Ovary (tissue), 9 donors: Measurements from ENCODE around the gene MIF4GD. TPM values are rescaled to one million over a fixed set of nuclear protein-coding genes. Genes with fewer than 3 reads are reported as not detected.

Experiments used
- DNase-seq, 5 donors: peaks; one replicate each; pipeline ENCODE4 v3.0.0-alpha.2; 2019 to 2020
- H3K27ac ChIP-seq, 2 donors: fragments of 200-600 bp; one replicate each; pipeline versions ENCODE4 v1.5.1 to v1.8.0; 2019 to 2022
- H3K27me3 ChIP-seq: fragments of 200-600 bp; one replicate; pipeline ENCODE4 v1.8.0; 2022
- H3K36me3 ChIP-seq: fragments of 200-600 bp; sonication (generic); one replicate; pipeline ENCODE4 v1.5.1; 2019
- H3K4me1 ChIP-seq: one replicate; pipeline ENCODE4 v1.8.1; 2013; ENCODE audit warnings: mild to moderate bottlenecking, moderate library complexity; ENCODE audit not compliant: insufficient read depth
- H3K4me3 ChIP-seq: fragments of 200-600 bp; sonication (generic); one replicate; pipeline ENCODE4 v1.5.1; 2017
- H3K9me3 ChIP-seq, 2 donors: fragments of 200-600 bp in 1 of 2; sonication (generic) in 1 of 2; one replicate each; pipeline versions ENCODE4 v1.5.1 to v1.8.1; 2013 to 2019; ENCODE audit warnings: mild to moderate bottlenecking in 1 of 2, moderate library complexity in 1 of 2
- CTCF ChIP-seq, 3 donors: fragments of 450-650 bp in 2 of 3; fragments of 200-600 bp in 1 of 3; IDR thresholded peaks; one replicate each; pipeline versions ENCODE4 v1.5.1 to v1.8.0; 2016 to 2022; ENCODE audit warnings: antibody characterized with exemption in 3 of 3, mild to moderate bottlenecking in 1 of 3
- EP300 ChIP-seq: sonication (generic); formaldehyde crosslinking; IDR thresholded peaks from one replicate; pipeline ENCODE4 v1.6.1; 2017; ENCODE audit warnings: antibody characterized with exemption
- POLR2A ChIP-seq: fragments of 450-650 bp; IDR thresholded peaks from one replicate; pipeline ENCODE4 v1.6.1; 2017; ENCODE audit warnings: antibody characterized with exemption, mild to moderate bottlenecking, moderate library complexity
- WGBS, 3 donors: extraction: QIAGEN DNeasy Blood & Tissue Kit in 1 of 3; methylation state at CpG; one replicate each; pipeline versions ENCODE4 v1.1.5 to v1.1.7; 2013 to 2017; 5-methylcytosine and 5-hydroxymethylcytosine counted together
- intact Hi-C, 4 donors: fragments of 100-400 bp; cut with DNase I; formaldehyde crosslinking; loops; one replicate each; pipeline versions ENCODE4 v1.11.0 to v1.15.1; 2022 to 2023
- polyA plus RNA-seq, 2 donors: library from polyadenylated mRNA; stranded (reverse); fragments of 200-250 nt in 1 of 2; fragments of 350-450 nt in 1 of 2; fragmentation: Illumina TruSeq in 1 of 2; extraction: RNeasy Lipid Tissue Mini Kit (QIAGEN cat#74804) in 1 of 2; gene quantifications; one replicate each; pipeline ENCODE4 v1.2.3, GENCODE V29; 2013 to 2014
- total RNA-seq, 7 donors: library from RNA; depleted of rRNA in 2 of 7; stranded (reverse); fragments of >200 nt in 2 of 7; fragmentation: NEBNext Ultra II Directional in 3 of 7; extraction: Animal tissue kit (Norgen Biotek cat#: 25700) in 3 of 7; gene quantifications; one replicate each; pipeline versions ENCODE4 v1.1.0 to v1.2.4, GENCODE V29; 2016 to 2023
- donor health status: DM: no; HTN: no; CAD: no; lungs with moderate emphysema.
- donor health status: DM: no; HTN: no; CAD: no.
- donor health status: Bipolar disorder and iron deficiency.
- donor health status: DM: yes; HTN: yes; CAD: no.
- donor health status: DM: no; HTN: no; CAD: no.
- donor health status: DM: yes; HTN: yes; CAD: no.

MIF4GD gene
- total and polyA plus RNA-seq, 9 donors, result 11.8 to 20.3 (median 15.6) TPM

- 88 to 90% (median 89%) methylated on average over 8 of the region's 8 CpGs for WGBS, 3 donors
- no peak for DNase-seq
- H3K4me1 ChIP-seq, result no peaks in the 10 kb centered on the region
- no peak overlapping the region for H3K27ac ChIP-seq
- no peak for TF ChIP-seq CTCF (IDR thresholded peaks at IDR 0.05)
- TF ChIP-seq POLR2A, result no peak
- no peak for TF ChIP-seq EP300
- H3K9me3 ChIP-seq, result no peaks in the 10 kb centered on the region
- no peak overlapping the region for H3K4me3 ChIP-seq
- intact Hi-C loops, result no loop called here
- H3K36me3 ChIP-seq, result no peaks in the 10 kb centered on the region
- H3K27me3 ChIP-seq, result no peaks in the 10 kb centered on the region
These were observed 18.8 kb downstream of the MIF4GD start for GRCh38 chr17:75252039-75252816.

- H3K4me1 ChIP-seq, result no peaks in the 10 kb centered on the region
- H3K36me3 ChIP-seq, result no peaks in the 10 kb centered on the region
- no peak overlapping the region for H3K4me3 ChIP-seq
- WGBS, 3 donors, result 52 to 71% (median 58%) methylated on average over 11 of the region's 11 CpGs
- H3K9me3 ChIP-seq, result no peaks in the 10 kb centered on the region
- no peak for DNase-seq
- no peaks in the 10 kb centered on the region for H3K27me3 ChIP-seq
- H3K27ac ChIP-seq, result no peak overlapping the region
- intact Hi-C loops, result no loop called here
- TF ChIP-seq CTCF (IDR thresholded peaks at IDR 0.05), result no peak
These were observed 21.0 kb downstream of the MIF4GD start for GRCh38 chr17:75250009-75250471.

GRCh38 chr17:75249564-75249963, 21.5 kb downstream of the MIF4GD start:
- Histone ChIP-seq H3K4me1 (no peaks in the 10 kb centered on the region), H3K27me3 (no peaks in the 10 kb centered on the region), H3K36me3 (no peaks in the 10 kb centered on the region), H3K9me3 (no peaks in the 10 kb centered on the region), H3K27ac (no peak overlapping the region), H3K4me3 (no peak overlapping the region)
- DNase-seq, result no peak
- 73 to 77% (median 76%) methylated on average over 4 of the region's 4 CpGs for WGBS, 3 donors
- TF ChIP-seq EP300 (no peak), POLR2A (no peak), CTCF (IDR thresholded peaks at IDR 0.05) (no peak)
- intact Hi-C loops, result no loop called here

DNA sequence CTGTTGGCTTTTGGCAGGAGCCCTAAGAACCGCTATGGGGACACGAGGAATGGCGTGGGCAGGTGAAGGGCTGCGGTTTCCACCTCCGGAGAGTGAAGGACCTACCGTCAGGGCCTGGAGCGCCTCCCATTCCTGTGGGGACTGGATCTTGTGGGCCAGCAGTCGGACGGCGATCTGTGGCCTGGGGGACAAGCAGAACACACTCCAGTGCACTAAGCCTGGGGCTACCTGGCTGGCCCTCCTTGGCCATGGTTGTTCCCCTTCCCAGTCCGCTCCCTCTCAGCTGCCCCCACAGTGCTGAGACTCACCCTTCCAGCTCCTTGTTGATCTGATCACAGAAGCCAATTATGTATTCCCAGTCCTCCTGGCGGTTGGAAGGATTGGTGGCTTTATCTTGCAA, 24.6 kb downstream of the MIF4GD start:
- TF ChIP-seq CTCF (IDR thresholded peaks at IDR 0.05) (no peak), POLR2A (no peak), EP300 (no peak)
- Histone ChIP-seq H3K27me3 (no peaks in the 10 kb centered on the region), H3K4me1 (no peaks in the 10 kb centered on the region), H3K9me3 (no peaks in the 10 kb centered on the region), H3K4me3 (no peak overlapping the region), H3K27ac (no peak overlapping the region), H3K36me3 (no peaks in the 10 kb centered on the region)
- intact Hi-C loops, result no loop called here
- 92 to 94% (median 93%) methylated on average over 12 of the region's 12 CpGs for WGBS, 3 donors
- no peak for DNase-seq
